Measurements from ENCODE around the gene PTRHD1. TPM values are rescaled to one million over a fixed set of nuclear protein-coding genes. Genes with fewer than 3 reads are reported as not detected.
"Not testable (repeated sequence)": the region's sequence is repeated elsewhere in the genome, so short reads cannot be mapped to it uniquely, and the experiment has no call there.

The PTRHD1 gene
- 23.2 TPM for total RNA-seq
- long read RNA-seq, transcript PTRHD1-201 (2 exons, 1,105 nt) = major isoform, 20 of 21 reads
- long read RNA-seq, partial matches to known transcripts = 0 of 21 reads
- long read RNA-seq, other reads (novel, unspliced or antisense) = 1 of 21 reads

- intact Hi-C loops (cut with DNase I) = loop anchor here (2.0 kb wide), 1 partner anchor 302 kb away; the partner anchor contains the start of gene NCOA1
- peak; percentile 99 for DNase-seq (ENCODE audit: low spot score)
These were observed at the start of gene PTRHD1, which contains the start of gene CENPO for GRCh38 chr2:24792874-24793760. Gene PTRHD1 (minus strand): TSS chr2:24793391. CDS start chr2:24793377, 14 bp downstream. Gene CENPO (plus strand): TSS chr2:24793425. CDS start chr2:24793920, 495 bp downstream.

GRCh38 chr2:24842081-24843050 is 49.2 kb upstream of the PTRHD1 start:
- DNase-seq (ENCODE audit: low spot score) = no peak
- intact Hi-C loops (cut with DNase I) = no loop called here

GRCh38 chr2:24840962-24841945 is 48.1 kb upstream of the PTRHD1 start:
- intact Hi-C loops (cut with DNase I) = no loop called here
- DNase-seq (ENCODE audit: low spot score) = no peak

- DNase-seq (ENCODE audit: low spot score) = no peak
- intact Hi-C loops (cut with DNase I) = no loop called here
These were observed 47.1 kb upstream of the PTRHD1 start for GRCh38 chr2:24840164-24840869.

- no peak for DNase-seq (ENCODE audit: low spot score)
- intact Hi-C loops (cut with DNase I) = no loop called here
These were observed 46.5 kb upstream of the PTRHD1 start for GRCh38 chr2:24839729-24840128.

- intact Hi-C loops (cut with DNase I) = no loop called here
- DNase-seq (ENCODE audit: low spot score) = no peak
These were observed 45.4 kb upstream of the PTRHD1 start for GRCh38 chr2:24838541-24838940.

- intact Hi-C loops (cut with DNase I) = no loop called here
- DNase-seq (ENCODE audit: low spot score) = no peak
These were observed 44.9 kb upstream of the PTRHD1 start for GRCh38 chr2:24837996-24838513.

- DNase-seq (ENCODE audit: low spot score) = no peak
- intact Hi-C loops (cut with DNase I) = no loop called here
These were observed 43.5 kb upstream of the PTRHD1 start for GRCh38 chr2:24836706-24837105.

GRCh38 chr2:24836206-24836605 is 43.0 kb upstream of the PTRHD1 start:
- intact Hi-C loops (cut with DNase I) = no loop called here

GRCh38 chr2:24835411-24835810 is 42.2 kb upstream of the PTRHD1 start:
- intact Hi-C loops (cut with DNase I); DNase-seq (ENCODE audit: low spot score): not testable (repeated sequence)

More at GRCh38 chr2:24836206-24836605, 43.0 kb upstream of the PTRHD1 start:
- DNase-seq (ENCODE audit: low spot score) = no peak

GRCh38 chr2:24834733-24835395 is 41.7 kb upstream of the PTRHD1 start:
- DNase-seq (ENCODE audit: low spot score) = no peak
- intact Hi-C loops (cut with DNase I) = no loop called here

- intact Hi-C loops (cut with DNase I) = no loop called here
- peak; percentile 63 for DNase-seq (ENCODE audit: low spot score)
These were observed 40.9 kb upstream of the PTRHD1 start for GRCh38 chr2:24833821-24834732.

GRCh38 chr2:24832931-24833701 is 39.9 kb upstream of the PTRHD1 start:
- DNase-seq (ENCODE audit: low spot score) = peak; percentile 57
- intact Hi-C loops (cut with DNase I) = no loop called here

- intact Hi-C loops (cut with DNase I) = no loop called here
- peak; percentile 46 for DNase-seq (ENCODE audit: low spot score)
These were observed 39.3 kb upstream of the PTRHD1 start for GRCh38 chr2:24832521-24832920.

- intact Hi-C loops (cut with DNase I) = no loop called here
These were observed 38.9 kb upstream of the PTRHD1 start for GRCh38 chr2:24832073-24832461.

More at GRCh38 chr2:24832073-24832461, 38.9 kb upstream of the PTRHD1 start:
- DNase-seq (ENCODE audit: low spot score) = peak; percentile 70
